ENCODE results near the gene PRAC2. TPM values are rescaled to one million over a fixed set of nuclear protein-coding genes. Genes with fewer than 3 reads are reported as not detected.

Gene PRAC2
- total RNA-seq, 1 donor from 2014 or later: not detected

GRCh38 chr17:48769009-48769675 is 46.2 kb downstream of the PRAC2 start:
- H3K27ac ChIP-seq (replicated peaks): no peak overlapping the region
- H3K27me3 ChIP-seq (ENCODE audit: low read depth): peaks cover 97% of the 10 kb centered on the region
- no peak for TF ChIP-seq CTCF (IDR thresholded peaks at IDR 0.05; ENCODE audit: borderline replicate concordance)
- no peak overlapping the region for H3K4me3 ChIP-seq
- intact Hi-C loops (cut with micrococcal nuclease): no loop called here
- H3K36me3 ChIP-seq: no peaks in the 10 kb centered on the region
- DNase-seq: no peak
- H3K4me1 ChIP-seq: no peaks in the 10 kb centered on the region
- H3K9me3 ChIP-seq (replicated peaks): no peaks in the 10 kb centered on the region

GRCh38 chr17:48770954-48771353 is 48.0 kb downstream of the PRAC2 start:
- no peak for TF ChIP-seq CTCF (IDR thresholded peaks at IDR 0.05; ENCODE audit: borderline replicate concordance)
- H3K27me3 ChIP-seq (ENCODE audit: low read depth): peaks cover 95% of the 10 kb centered on the region
- H3K4me1 ChIP-seq: no peaks in the 10 kb centered on the region
- no peak for DNase-seq
- no peaks in the 10 kb centered on the region for H3K36me3 ChIP-seq
- H3K9me3 ChIP-seq (replicated peaks): peaks cover 4% of the 10 kb centered on the region
- no peak overlapping the region for H3K27ac ChIP-seq (replicated peaks)
- no peak overlapping the region for H3K4me3 ChIP-seq
- intact Hi-C loops (cut with micrococcal nuclease): no loop called here

GRCh38 chr17:48773245-48773644 is 50.3 kb downstream of the PRAC2 start:
- Histone ChIP-seq H3K4me1 (no peaks in the 10 kb centered on the region), H3K36me3 (no peaks in the 10 kb centered on the region), H3K4me3 (no peak overlapping the region), H3K27me3 (ENCODE audit: low read depth) (peaks cover 94% of the 10 kb centered on the region), H3K27ac (replicated peaks) (no peak overlapping the region), H3K9me3 (replicated peaks) (peaks cover 9% of the 10 kb centered on the region)
- TF ChIP-seq CTCF (IDR thresholded peaks at IDR 0.05; ENCODE audit: borderline replicate concordance): no peak
- DNase-seq: no peak
- intact Hi-C loops (cut with micrococcal nuclease): no loop called here

Small RNAs within 50 kb of the gene (microRNA-seq; reads per million reads assigned to microRNA genes)
- gene MIR3185: not detected

Other genes starting within 250 kb of the PRAC2 start
- not detected for gene HOXB1, start 192.2 kb upstream of the PRAC2 start, total RNA-seq
- gene HOXB2, start 178.1 kb upstream of the PRAC2 start, total RNA-seq: 1.9 TPM
- gene HOXB4, start 144.8 kb upstream of the PRAC2 start, total RNA-seq: 0.25 TPM
- gene HOXB3, start 132.9 kb upstream of the PRAC2 start, total RNA-seq: 0.91 TPM
- gene HOXB5, start 129.4 kb upstream of the PRAC2 start, total RNA-seq: not detected
- 0.66 TPM for gene HOXB6, start 118.2 kb upstream of the PRAC2 start, total RNA-seq
- 0.16 TPM for gene HOXB7, start 112.2 kb upstream of the PRAC2 start, total RNA-seq
- gene HOXB8, start 107.9 kb upstream of the PRAC2 start, total RNA-seq: not detected
- not detected for gene HOXB9, start 96.8 kb upstream of the PRAC2 start, total RNA-seq
- not detected for gene PRAC1, start 667 bp upstream of the PRAC2 start, total RNA-seq
- gene HOXB13, start 5.6 kb downstream of the PRAC2 start, total RNA-seq: not detected
- gene TTLL6, start 94.0 kb downstream of the PRAC2 start, total RNA-seq: not detected
- gene CALCOCO2, start 107.8 kb downstream of the PRAC2 start, total RNA-seq: 312 TPM
- gene ATP5MC1, start 169.6 kb downstream of the PRAC2 start, total RNA-seq: 466 TPM
- gene UBE2Z, start 185.2 kb downstream of the PRAC2 start, total RNA-seq: 39.4 TPM
- 111 TPM for gene SNF8, start 221.7 kb downstream of the PRAC2 start, total RNA-seq
- gene GIP, start 245.4 kb downstream of the PRAC2 start, total RNA-seq: not detected

All from left ventricle myocardium inferior (tissue), 1 donor.